A673 (cell line): ENCODE measurements around the gene RBM20. TPM values are rescaled to one million over a fixed set of nuclear protein-coding genes. Genes with fewer than 3 reads are reported as not detected.

Source experiments
- BruUV-seq: library from RNA; stranded (reverse); fragments of 400-500 nt; replicated peaks from 2 replicates; lab custom pipeline; 2021; lab: Mats Ljungman, UMichigan
- CTCF ChIA-PET: fragments of 300-600 bp; sonication (Branson Sonifier 250); formaldehyde crosslinking; loops from one replicate; lab custom pipeline; 2022; ENCODE audit warnings: antibody characterized with exemption; lab: Charles Lee
- POLR2A ChIA-PET: fragments of 300-600 bp; sonication (Branson Sonifier 250); formaldehyde crosslinking; loops from one replicate; lab custom pipeline; 2022; ENCODE audit warnings: antibody characterized with exemption; ENCODE audit not compliant: low non-redundant PET; lab: Charles Lee
- DNase-seq: peaks from one replicate; pipeline ENCODE4 v3.0.0-alpha.2; 2015; ENCODE audit warnings: low spot score
- H3K27ac ChIP-seq: fragments of 200-600 bp; sonication (generic); 2 replicates; pipeline ENCODE4 v1.5.1; 2016; ENCODE audit warnings: mixed run types, low read depth, mild to moderate bottlenecking, mixed read lengths, antibody characterized with exemption, low read length; ENCODE audit not compliant: poor library complexity, severe bottlenecking
- H3K27me3 ChIP-seq: fragments of 200-600 bp; sonication (generic); replicated peaks from 2 replicates; pipeline ENCODE4 v1.6.1; 2017; ENCODE audit warnings: mixed run types, low read depth, mild to moderate bottlenecking, mixed read lengths, antibody characterized with exemption, low read length; ENCODE audit not compliant: insufficient read depth, poor library complexity
- H3K36me3 ChIP-seq: fragments of 200-600 bp; sonication (generic); 2 replicates; pipeline ENCODE4 v1.6.1; 2016; ENCODE audit warnings: mixed run types, mild to moderate bottlenecking, mixed read lengths, antibody characterized with exemption, low read length; ENCODE audit not compliant: insufficient read depth, poor library complexity, severe bottlenecking
- H3K4me1 ChIP-seq: fragments of 200-600 bp; sonication (generic); 2 replicates; pipeline ENCODE4 v1.6.1; 2017; ENCODE audit warnings: mixed run types, mild to moderate bottlenecking, mixed read lengths, antibody characterized with exemption, low read length; ENCODE audit not compliant: insufficient read depth, poor library complexity, severe bottlenecking
- H3K4me3 ChIP-seq: fragments of 200-600 bp; sonication (generic); 2 replicates; pipeline ENCODE4 v1.5.1; 2016; ENCODE audit warnings: low read depth, mixed run types, mild to moderate bottlenecking, mixed read lengths, low read length; ENCODE audit not compliant: poor library complexity, severe bottlenecking
- H3K9me3 ChIP-seq: fragments of 200-600 bp; sonication (generic); 2 replicates; pipeline ENCODE4 v1.6.1; 2016; ENCODE audit warnings: mixed run types, low read depth, mild to moderate bottlenecking, mixed read lengths, antibody characterized with exemption, low read length; ENCODE audit not compliant: poor library complexity, severe bottlenecking
- CTCF ChIP-seq: fragments of 300-800, 200-600 bp; sonication (generic); conservative IDR thresholded peaks from 2 replicates; pipeline ENCODE4 v1.5.1; 2017; ENCODE audit warnings: low read depth, mild to moderate bottlenecking, antibody characterized with exemption, low read length, moderate library complexity, mixed read lengths
- EZH2 ChIP-seq: fragments of 200-600 bp; sonication (generic); IDR thresholded peaks from 2 replicates; pipeline ENCODE4 v1.6.1; 2017; ENCODE audit warnings: borderline replicate concordance, low read depth, mild to moderate bottlenecking, mixed read lengths, antibody characterized with exemption, low read length; ENCODE audit not compliant: poor library complexity, severe bottlenecking
- intact Hi-C: fragments of 100-400 bp; cut with micrococcal nuclease; formaldehyde crosslinking; loops from one replicate; pipeline ENCODE4 v1.10.0; 2022; ENCODE audit not compliant: unreplicated experiment
- total RNA-seq: library from RNA; stranded (reverse); gene quantifications from 2 replicates; pipeline ENCODE4 v1.2.3, GENCODE V29; 2021

RBM20 gene
- total RNA-seq, 1 experiment from 2014 or later = 1.3 TPM

- POLR2A ChIA-PET = no interaction called here
- CTCF ChIA-PET = no interaction called here
- no peak overlapping the region for H3K27ac ChIP-seq
- H3K4me3 ChIP-seq = no peak overlapping the region
- peaks cover 3% of the 10 kb centered on the region for H3K4me1 ChIP-seq
- H3K36me3 ChIP-seq = no peaks in the 10 kb centered on the region
- H3K27me3 ChIP-seq = no peaks in the 10 kb centered on the region
- H3K9me3 ChIP-seq = no peaks in the 10 kb centered on the region
- intact Hi-C loops = no loop called here
- DNase-seq = no peak
- TF ChIP-seq EZH2 = no peak
- TF ChIP-seq CTCF = no peak
- no TSS peak for BruUV-seq
These were observed 232.7 kb downstream of the RBM20 start for GRCh38 chr10:110876788-110877187.

DNA sequence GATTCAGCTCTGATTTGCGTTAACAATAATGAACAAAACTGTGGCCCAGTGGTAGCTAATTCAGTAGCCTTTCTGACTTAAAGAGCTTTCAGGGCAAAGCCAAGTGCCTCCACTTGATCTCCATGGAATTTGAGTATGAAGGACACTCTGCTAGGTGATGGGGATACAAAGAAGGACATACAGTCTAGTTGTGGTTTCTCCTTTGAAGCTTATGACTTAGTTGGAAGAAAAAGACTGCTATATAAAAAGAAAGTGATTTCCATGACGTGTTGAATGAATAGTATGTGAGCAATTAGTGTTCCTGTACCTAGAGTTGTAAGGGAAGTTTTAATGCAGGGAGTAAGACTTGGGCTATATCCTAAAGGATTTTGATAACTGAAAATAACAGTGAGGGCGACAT, 235.9 kb downstream of the RBM20 start:
- intact Hi-C loops = no loop called here
- DNase-seq = no peak
- H3K4me3 ChIP-seq = no peak overlapping the region
- BruUV-seq = no TSS peak
- H3K9me3 ChIP-seq = no peaks in the 10 kb centered on the region
- peaks cover 4% of the 10 kb centered on the region for H3K36me3 ChIP-seq
- ChIA-PET POLR2A (interaction anchor here (0.5 kb wide), 1 partner anchor 822 kb away, joined by 3 read pairs; no protein-coding TSS in a partner anchor), CTCF (no interaction called here)
- no peaks in the 10 kb centered on the region for H3K27me3 ChIP-seq
- H3K4me1 ChIP-seq = no peaks in the 10 kb centered on the region
- TF ChIP-seq EZH2 (no peak), CTCF (no peak)
- no peak overlapping the region for H3K27ac ChIP-seq

DNA sequence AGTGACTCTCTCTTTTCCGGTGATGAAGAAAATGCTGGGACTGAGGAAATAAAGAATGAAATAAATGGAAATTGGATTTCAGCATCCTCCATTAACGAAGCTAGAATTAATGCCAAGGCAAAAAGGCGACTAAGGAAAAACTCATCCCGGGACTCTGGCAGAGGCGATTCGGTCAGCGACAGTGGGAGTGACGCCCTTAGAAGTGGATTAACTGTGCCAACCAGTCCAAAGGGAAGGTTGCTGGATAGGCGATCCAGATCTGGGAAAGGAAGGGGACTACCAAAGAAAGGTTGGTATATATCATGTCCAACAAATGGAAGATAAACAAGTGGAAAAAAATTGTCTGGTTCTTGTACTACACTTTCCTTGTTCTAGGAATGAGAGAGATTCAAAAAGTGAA, 237.1 kb downstream of the RBM20 start:
- Histone ChIP-seq H3K27me3 (no peaks in the 10 kb centered on the region), H3K9me3 (no peaks in the 10 kb centered on the region), H3K4me3 (no peak overlapping the region), H3K27ac (no peak overlapping the region), H3K36me3 (peaks cover 4% of the 10 kb centered on the region), H3K4me1 (no peaks in the 10 kb centered on the region)
- intact Hi-C loops = no loop called here
- TF ChIP-seq EZH2 = no peak
- TF ChIP-seq CTCF = no peak
- POLR2A ChIA-PET = no interaction called here
- CTCF ChIA-PET = no interaction called here
- BruUV-seq = no TSS peak
- no peak for DNase-seq
